HepG2 (cell line): Measurements from ENCODE around the gene MFSD2A. TPM values are rescaled to one million over a fixed set of nuclear protein-coding genes. Genes with fewer than 3 reads are reported as not detected.

Experiments
- ATAC-seq: fragments of 200-7000 bp; cut with Tn5 transposase; 3 replicates; pipeline ENCODE4 v1.9.1; 2020; ENCODE audit warnings: mild to moderate bottlenecking, moderate library complexity
- BruUV-seq: library from RNA; stranded (reverse); fragments of 400-500 nt; replicated peaks from 2 replicates; lab custom pipeline; 2021; lab: Mats Ljungman, UMichigan
- CTCF ChIA-PET: fragments of 300-600 bp; formaldehyde crosslinking; extraction: SDS; loops from one replicate; lab custom pipeline; 2021; ENCODE audit warnings: low total read pairs, inconsistent platforms, low intra/inter-chr PET ratio; lab: Yijun Ruan, JAX
- POLR2A ChIA-PET: fragments of 350-600 bp; sonication (Branson Sonifier 250); formaldehyde crosslinking; loops from one replicate; lab custom pipeline; 2020; ENCODE audit warnings: antibody characterized with exemption, inconsistent platforms; lab: Yijun Ruan, JAX
- DNase-seq: peaks from one replicate; pipeline ENCODE4 v3.0.0-alpha.2; 2015; ENCODE audit warnings: low spot score
- FAIRE-seq: peaks from 3 replicates; lab custom pipeline; 2011; peaks lifted over from hg19 to GRCh38; lab: Jason Lieb, UNC
- H2AFZ ChIP-seq: one replicate; pipeline ENCODE4 v1.6.1; 2011; ENCODE audit warnings: low read length, inconsistent platforms
- H3K27ac ChIP-seq: fragments of 300-600 bp; 3 replicates; pipeline ENCODE4 v1.8.0; 2011; ENCODE audit warnings: mixed run types, mild to moderate bottlenecking, mixed read lengths, low read length, inconsistent platforms; ENCODE audit not compliant: insufficient read depth; ENCODE audit errors: extremely low read length
- H3K27me3 ChIP-seq, 2 experiments: fragments of 200-600 bp in 1 of 2; 2 replicates in 1 of 2; 3 replicates in 1 of 2; pipeline versions ENCODE4 v1.6.0 to v1.8.0; 2011; ENCODE audit warnings: low read length in 2 of 2, mild to moderate bottlenecking in 2 of 2, moderate library complexity in 2 of 2, inconsistent platforms in 1 of 2; ENCODE audit not compliant: insufficient read depth in 2 of 2, control insufficient read depth in 1 of 2
- H3K36me3 ChIP-seq, 2 experiments: fragments of 200-600 bp in 1 of 2; replicated peaks in 1 of 2; 2 replicates in 1 of 2; 3 replicates in 1 of 2; pipeline versions ENCODE4 v1.5.1 to v1.8.0; 2011; ENCODE audit warnings: low read length in 2 of 2, inconsistent platforms in 1 of 2; ENCODE audit not compliant: insufficient read depth in 2 of 2, control insufficient read depth in 1 of 2
- H3K4me1 ChIP-seq: 2 replicates; pipeline ENCODE4 v1.5.1; 2012; ENCODE audit warnings: low read length, inconsistent platforms; ENCODE audit not compliant: insufficient read depth
- H3K4me2 ChIP-seq: 2 replicates; pipeline ENCODE4 v1.6.0; 2011; ENCODE audit warnings: low read depth, low read length, inconsistent platforms
- H3K4me3 ChIP-seq, 3 experiments: fragments of 200-600 bp in 1 of 3; sonication (generic), shearing (Covaris generic) in 1 of 3; replicated peaks in 1 of 3; 2 replicates each; pipeline ENCODE4 v1.5.1; 2011 to 2016; ENCODE audit warnings: low read length in 3 of 3, inconsistent platforms in 2 of 3, low read depth in 2 of 3, mild to moderate bottlenecking in 2 of 3, control low read depth in 1 of 3, mixed read lengths in 1 of 3; ENCODE audit not compliant: insufficient read depth in 1 of 3
- H3K79me2 ChIP-seq: one replicate; pipeline ENCODE4 v1.6.1; 2011; ENCODE audit warnings: low read length, inconsistent platforms; ENCODE audit not compliant: insufficient read depth
- H3K9ac ChIP-seq: 2 replicates; pipeline ENCODE4 v1.6.0; 2011; ENCODE audit warnings: mild to moderate bottlenecking, low read depth, low read length, inconsistent platforms; ENCODE audit not compliant: insufficient read depth
- H3K9me3 ChIP-seq: 2 replicates; pipeline ENCODE4 v1.5.1; 2012; ENCODE audit warnings: mild to moderate bottlenecking, low read length
- H4K20me1 ChIP-seq: 2 replicates; pipeline ENCODE4 v1.6.0; 2011; ENCODE audit warnings: inconsistent platforms, mild to moderate bottlenecking, low read length, moderate library complexity; ENCODE audit not compliant: insufficient read depth
- ARID3A ChIP-seq: IDR thresholded peaks from 2 replicates; pipeline ENCODE4 v1.6.1; 2012; ENCODE audit warnings: low read depth, low read length, improper control_type of control experiment
- ELF4 ChIP-seq: sonication (generic); formaldehyde crosslinking; IDR thresholded peaks from 2 replicates; pipeline ENCODE4 v1.5.0; 2020; ENCODE audit warnings: missing genetic modification reagents, mild to moderate bottlenecking, moderate library complexity, borderline replicate concordance
- GFI1 ChIP-seq: sonication (generic); formaldehyde crosslinking; IDR thresholded peaks from 2 replicates; pipeline ENCODE4 v1.5.0; 2020; ENCODE audit warnings: missing genetic modification reagents, mild to moderate bottlenecking, borderline replicate concordance
- IKZF1 ChIP-seq: fragments of 450-650 bp; IDR thresholded peaks from 2 replicates; pipeline ENCODE4 v1.7.1; 2016
- KAT8 ChIP-seq: IDR thresholded peaks from 2 replicates; pipeline ENCODE4 v1.6.1; 2016; ENCODE audit warnings: missing genetic modification reagents, missing compliant biosample characterization
- KDM5B ChIP-seq: sonication (generic); formaldehyde crosslinking; IDR thresholded peaks from 2 replicates; pipeline ENCODE4 v1.4.0; 2020; ENCODE audit warnings: missing genetic modification reagents, mild to moderate bottlenecking, borderline replicate concordance
- NCOA1 ChIP-seq: sonication (generic); formaldehyde crosslinking; IDR thresholded peaks from 2 replicates; pipeline ENCODE4 v1.9.0; 2021; ENCODE audit warnings: missing genetic modification reagents
- NFKBIZ ChIP-seq: IDR thresholded peaks from 2 replicates; pipeline ENCODE4 v1.6.1; 2018; ENCODE audit warnings: missing genetic modification reagents, missing compliant biosample characterization
- PAX8 ChIP-seq: sonication (generic); formaldehyde crosslinking; IDR thresholded peaks from 2 replicates; pipeline ENCODE4 v1.8.0; 2022; ENCODE audit warnings: mild to moderate bottlenecking, missing genetic modification reagents, borderline replicate concordance
- RFX1 ChIP-seq: fragments of 450-650 bp; IDR thresholded peaks from 2 replicates; pipeline ENCODE4 v1.6.1; 2017
- RNF219 ChIP-seq: sonication (generic); formaldehyde crosslinking; IDR thresholded peaks from 2 replicates; pipeline ENCODE4 v1.5.0; 2020; ENCODE audit warnings: mild to moderate bottlenecking, missing genetic modification reagents
- TMF1 ChIP-seq: sonication (generic); formaldehyde crosslinking; IDR thresholded peaks from 2 replicates; pipeline ENCODE4 v1.8.1; 2022; ENCODE audit warnings: low read depth, missing genetic modification reagents
- ZBTB10 ChIP-seq: sonication (generic); formaldehyde crosslinking; IDR thresholded peaks from 2 replicates; pipeline ENCODE4 v1.4.0; 2020; ENCODE audit warnings: missing genetic modification reagents, borderline replicate concordance
- ZBTB7B ChIP-seq: sonication (generic); formaldehyde crosslinking; IDR thresholded peaks from 2 replicates; pipeline ENCODE4 v1.4.0; 2020; ENCODE audit warnings: missing genetic modification reagents
- ZNF230 ChIP-seq: sonication (generic); formaldehyde crosslinking; IDR thresholded peaks from 2 replicates; pipeline ENCODE4 v1.4.0; 2020; ENCODE audit warnings: mild to moderate bottlenecking, missing genetic modification reagents
- WGBS: methylation state at CpG from one replicate; pipeline ENCODE4 v1.1.6; 2017; ENCODE audit warnings: low lambda C conversion rate; 5-methylcytosine and 5-hydroxymethylcytosine counted together
- in situ Hi-C: cut with HindIII; loops from 2 replicates; pipeline ENCODE4 v1.10.0; 2017; ENCODE audit warnings: low pct_unique_long_range_greater_than_20kb; ENCODE audit not compliant: extremely low pct_ligation_motif_present
- intact Hi-C: fragments of 100-400 bp; cut with micrococcal nuclease; formaldehyde crosslinking; loops from one replicate; pipeline ENCODE4 v1.10.0; 2022; ENCODE audit not compliant: unreplicated experiment
- polyA plus RNA-seq, 8 experiments: library from polyadenylated mRNA; depleted of rRNA in 3 of 8; stranded (reverse) in 7 of 8; unstranded in 1 of 8; fragments of >200 nt; fragmentation: Illumina TruSeq in 4 of 8; extraction: Trizol in 4 of 8; gene quantifications; 2 replicates each; pipeline versions ENCODE4 v1.2.1 to v1.2.3, GENCODE V29; 2011 to 2016; ENCODE audit warnings: low read depth in 4 of 8, missing spikeins in 1 of 8, mixed read lengths in 1 of 8; ENCODE audit not compliant: insufficient read depth in 1 of 8
- total RNA-seq, 5 experiments: library from RNA; depleted of rRNA; stranded (reverse); fragments of >200 nt; fragmentation: Illumina TruSeq; extraction: Trizol; gene quantifications; 2 replicates each; pipeline ENCODE4 v1.2.3, GENCODE V29; 2016; ENCODE audit warnings: low read depth in 1 of 5
- TF ChIP-seq, protein P1 (sequence below), 2 experiments: IDR thresholded peaks; 2 replicates each; pipeline ENCODE4 v1.6.1; 2011 to 2012; ENCODE audit warnings: low read length in 2 of 2, borderline replicate concordance in 1 of 2, low read depth in 1 of 2, mild to moderate bottlenecking in 1 of 2, moderate library complexity in 1 of 2

Gene MFSD2A
- total and polyA plus RNA-seq, 2 of the 13 experiments (the other 11 are each of a cell fraction or from before 2014, with no cell fraction given), result 0.08 TPM; not detected in 1

DNA sequence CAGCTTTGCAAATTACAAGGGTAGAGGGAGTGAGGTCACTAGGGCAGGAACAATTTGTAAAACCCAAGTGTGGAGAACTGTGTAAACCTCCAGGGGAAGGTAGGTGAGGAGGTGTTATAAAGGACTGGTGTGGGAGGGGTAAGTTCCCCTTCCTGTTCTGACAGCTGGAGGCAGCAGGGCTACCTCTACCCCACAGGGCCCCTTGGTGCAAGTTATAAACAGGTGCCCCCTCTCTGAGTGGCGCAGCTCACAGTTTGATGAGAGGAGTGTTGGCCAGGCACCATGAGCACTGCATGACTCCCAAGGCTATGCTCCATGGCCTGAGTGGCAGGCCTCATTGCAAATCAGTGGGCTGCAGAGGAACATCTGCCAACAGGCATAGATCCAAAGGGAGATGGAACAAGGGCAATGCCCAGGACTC is 41.0 kb downstream of the MFSD2A start:
- ATAC-seq, result no peak
- H3K9me3 ChIP-seq, result no peaks in the 10 kb centered on the region
- no peak overlapping the region for H2AFZ ChIP-seq
- ChIA-PET POLR2A (no interaction called here), CTCF (no interaction called here)
- H3K9ac ChIP-seq, result no peak overlapping the region
- no peaks in the 10 kb centered on the region for H3K79me2 ChIP-seq
- in situ Hi-C loops, result no loop called here
- H3K36me3 ChIP-seq, result no peaks in the 10 kb centered on the region
- H3K27me3 ChIP-seq, result no peaks in the 10 kb centered on the region; a peak in 2 of 5 replicates
- no peaks in the 10 kb centered on the region for H4K20me1 ChIP-seq
- no peak overlapping the region for H3K4me2 ChIP-seq
- intact Hi-C loops, result no loop called here
- H3K4me3 ChIP-seq, result no peak overlapping the region
- BruUV-seq, result no TSS peak
- WGBS, result no CpG with 5 or more reads among the region's 1 CpG
- no peaks in the 10 kb centered on the region for H3K4me1 ChIP-seq
- H3K27ac ChIP-seq, result no peak overlapping the region
- FAIRE-seq, result no peak
- DNase-seq, result no peak
- no peak for TF ChIP-seq RNF219 (CRISPR knock-in tag)
- no peak for TF ChIP-seq TMF1 (CRISPR knock-in tag)
- no peak for TF ChIP-seq NCOA1 (CRISPR knock-in tag)
- no peak for TF ChIP-seq IKZF1
- TF ChIP-seq PAX8 (CRISPR knock-in tag), result no peak
- TF ChIP-seq KDM5B (CRISPR knock-in tag), result no peak
- TF ChIP-seq NFKBIZ (CRISPR knock-in tag), result no peak
- TF ChIP-seq ZNF230 (CRISPR knock-in tag), result no peak
- no peak for TF ChIP-seq KAT8 (CRISPR knock-in tag)
- TF ChIP-seq RFX1, result no peak
- TF ChIP-seq ZBTB7B (CRISPR knock-in tag), result no peak
- TF ChIP-seq ARID3A, result no peak
- TF ChIP-seq, protein P1, sequence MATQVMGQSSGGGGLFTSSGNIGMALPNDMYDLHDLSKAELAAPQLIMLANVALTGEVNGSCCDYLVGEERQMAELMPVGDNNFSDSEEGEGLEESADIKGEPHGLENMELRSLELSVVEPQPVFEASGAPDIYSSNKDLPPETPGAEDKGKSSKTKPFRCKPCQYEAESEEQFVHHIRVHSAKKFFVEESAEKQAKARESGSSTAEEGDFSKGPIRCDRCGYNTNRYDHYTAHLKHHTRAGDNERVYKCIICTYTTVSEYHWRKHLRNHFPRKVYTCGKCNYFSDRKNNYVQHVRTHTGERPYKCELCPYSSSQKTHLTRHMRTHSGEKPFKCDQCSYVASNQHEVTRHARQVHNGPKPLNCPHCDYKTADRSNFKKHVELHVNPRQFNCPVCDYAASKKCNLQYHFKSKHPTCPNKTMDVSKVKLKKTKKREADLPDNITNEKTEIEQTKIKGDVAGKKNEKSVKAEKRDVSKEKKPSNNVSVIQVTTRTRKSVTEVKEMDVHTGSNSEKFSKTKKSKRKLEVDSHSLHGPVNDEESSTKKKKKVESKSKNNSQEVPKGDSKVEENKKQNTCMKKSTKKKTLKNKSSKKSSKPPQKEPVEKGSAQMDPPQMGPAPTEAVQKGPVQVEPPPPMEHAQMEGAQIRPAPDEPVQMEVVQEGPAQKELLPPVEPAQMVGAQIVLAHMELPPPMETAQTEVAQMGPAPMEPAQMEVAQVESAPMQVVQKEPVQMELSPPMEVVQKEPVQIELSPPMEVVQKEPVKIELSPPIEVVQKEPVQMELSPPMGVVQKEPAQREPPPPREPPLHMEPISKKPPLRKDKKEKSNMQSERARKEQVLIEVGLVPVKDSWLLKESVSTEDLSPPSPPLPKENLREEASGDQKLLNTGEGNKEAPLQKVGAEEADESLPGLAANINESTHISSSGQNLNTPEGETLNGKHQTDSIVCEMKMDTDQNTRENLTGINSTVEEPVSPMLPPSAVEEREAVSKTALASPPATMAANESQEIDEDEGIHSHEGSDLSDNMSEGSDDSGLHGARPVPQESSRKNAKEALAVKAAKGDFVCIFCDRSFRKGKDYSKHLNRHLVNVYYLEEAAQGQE (IDR thresholded peaks at IDR 0.05; ENCODE audit: borderline replicate concordance in 1 of 2, low read depth in 1 of 2, low read length in 2 of 2), result no peak
- no peak for TF ChIP-seq GFI1 (CRISPR knock-in tag)
- no peak for TF ChIP-seq ZBTB10 (CRISPR knock-in tag)
- TF ChIP-seq ELF4 (CRISPR knock-in tag), result no peak
